ENCODE measurements around the gene FOXB2.

- TF ChIP-seq CTCF (IDR thresholded peaks at IDR 0.05; ENCODE audit: borderline replicate concordance, extremely low read depth, low read length, poor library complexity, severe bottlenecking), result no peak
- no peak for TF ChIP-seq EZH2 (IDR thresholded peaks at IDR 0.05; ENCODE audit: borderline replicate concordance, low read depth, low read length, severe bottlenecking)
Observed at GRCh38 chr9:77016121-77016525, 3.3 kb upstream of the FOXB2 start.
